ENCODE measurements around the gene GFER.

Gene GFER

DNA sequence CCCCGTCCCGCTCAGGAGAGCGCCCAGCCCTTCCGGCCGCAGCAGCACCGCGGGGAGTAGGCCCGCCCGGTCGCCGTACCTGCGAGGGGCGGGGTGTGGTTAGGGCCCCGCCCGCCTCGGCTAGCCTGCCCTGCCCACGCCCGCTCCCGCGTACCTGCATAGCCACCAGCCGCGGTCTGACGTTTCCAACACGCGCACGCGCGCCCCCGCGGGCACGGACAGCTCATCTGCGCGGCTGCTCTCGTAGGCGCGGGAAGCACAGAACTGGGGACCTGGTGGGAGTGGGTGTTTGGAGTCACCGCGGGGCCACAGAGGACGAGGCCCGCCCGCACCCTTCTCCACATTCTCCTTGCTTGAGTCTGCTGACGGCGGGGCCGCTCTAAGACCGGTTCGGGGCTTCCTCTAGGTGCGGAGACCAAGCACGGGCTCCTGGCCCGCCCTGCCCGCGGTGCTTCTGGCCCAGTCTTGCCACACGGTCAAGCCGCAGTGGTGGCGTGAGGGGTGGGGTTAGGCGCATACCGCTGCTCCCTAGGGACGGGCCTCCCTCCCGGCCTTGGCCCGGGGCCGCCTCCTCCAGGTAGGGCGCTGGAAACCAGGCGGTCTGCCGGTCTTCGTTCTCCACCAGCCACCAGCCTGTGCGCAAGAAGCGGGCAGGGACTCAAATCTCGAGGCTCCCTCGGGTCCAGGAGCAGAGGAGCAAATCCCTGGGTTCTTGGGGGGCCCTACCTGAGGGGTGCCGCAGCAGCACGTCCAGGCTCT, 4.5 kb upstream of the GFER start:
- Histone ChIP-seq H3K27ac (ENCODE audit: low read depth, low read length) (no peak overlapping the region), H2BK12ac (ENCODE audit: low read length) (no peak overlapping the region), H2BK120ac (ENCODE audit: insufficient read depth, low read length, poor library complexity) (peak overlapping the region; percentile 43), H2AK5ac (ENCODE audit: low read length) (no peak overlapping the region), H3K36me3 (ENCODE audit: control insufficient read depth in 1 of 2, insufficient read depth in 2 of 2, low read length in 2 of 2) (peaks cover 40 to 41% of the 10 kb centered on the region in 2 experiments), H3K23ac (ENCODE audit: low read length) (no peak overlapping the region), H4K12ac (ENCODE audit: low read depth, low read length) (peak overlapping the region; percentile 15), H3K4ac (ENCODE audit: low read depth, low read length) (no peak overlapping the region), H4K8ac (ENCODE audit: low read depth, low read length) (peak overlapping the region; percentile 20), H3K4me3 (ENCODE audit: low read depth, low read length) (peak overlapping the region; percentile 48), H2AFZ (ENCODE audit: insufficient read depth, low read length, poor library complexity) (peak overlapping the region; percentile 13), H3K18ac (ENCODE audit: low read length) (peak overlapping the region; percentile 17), H4K91ac (ENCODE audit: low read depth, low read length) (peak overlapping the region; percentile 23), H3K27me3 (ENCODE audit: insufficient read depth, low read length) (peaks cover 37% of the 10 kb centered on the region), H3K79me1 (ENCODE audit: low read length) (peaks cover 6% of the 10 kb centered on the region), H3K9me3 (ENCODE audit: insufficient read depth, low read depth, low read length) (peaks cover 8% of the 10 kb centered on the region), H3K79me2 (ENCODE audit: control insufficient read depth, insufficient read depth, low read length, poor library complexity) (peaks cover under 1% of the 10 kb centered on the region), H3K4me1 (ENCODE audit: control insufficient read depth in 1 of 2, insufficient read depth in 2 of 2, low read length in 2 of 2) (peaks cover 10 to 17% of the 10 kb centered on the region in 2 experiments), H3K4me2 (ENCODE audit: low read length) (peak overlapping the region; percentile 66), H3K9ac (ENCODE audit: low read length) (no peak overlapping the region), H2BK5ac (ENCODE audit: low read depth, low read length, poor library complexity) (no peak overlapping the region), H3K14ac (ENCODE audit: low read length) (peak overlapping the region; percentile 13)
- WGBS (ENCODE audit: extremely low coverage, insufficient coverage, insufficient read length): no CpG with 5 or more reads among the region's 70 CpGs
- DNase-seq: peak; percentile 95

DNA sequence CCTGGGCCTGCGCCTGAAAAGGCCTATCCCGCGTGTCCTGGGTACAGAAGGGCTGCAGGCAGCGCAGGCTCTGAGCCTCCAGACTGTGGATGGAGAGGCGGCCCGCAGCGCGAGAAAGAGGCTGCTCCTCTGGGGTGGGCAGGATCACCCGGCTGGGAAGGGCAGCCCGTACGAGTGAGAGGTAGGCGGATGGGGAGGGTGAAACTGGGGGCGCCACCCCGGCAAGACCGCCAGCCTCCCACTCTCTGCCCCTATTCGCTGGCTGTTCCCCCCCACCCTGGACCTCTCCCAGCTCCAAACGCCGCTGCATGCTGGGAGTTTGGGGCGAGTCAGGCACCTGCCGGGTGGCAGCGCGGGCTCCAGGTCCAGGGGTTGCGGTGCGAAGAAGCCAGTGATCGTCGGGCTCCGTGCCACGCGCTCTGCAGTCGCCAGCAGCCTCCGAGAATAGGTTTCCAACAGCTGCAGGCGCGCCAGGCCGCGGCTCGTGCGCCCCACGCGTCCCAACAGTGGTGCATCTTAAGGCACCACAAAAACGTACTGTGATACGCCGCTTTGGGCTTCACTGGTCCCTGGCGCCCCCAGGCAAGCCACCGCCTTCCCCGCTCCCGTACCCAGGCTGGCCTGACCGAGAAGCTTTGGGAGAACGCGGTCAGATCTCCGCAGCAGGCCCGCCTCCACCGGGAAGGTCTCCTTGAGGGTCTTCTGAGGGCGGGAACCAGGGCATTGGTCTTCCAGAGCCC, 3.8 kb upstream of the GFER start:
- H3K9me3 ChIP-seq (ENCODE audit: insufficient read depth, low read depth, low read length): peaks cover 8% of the 10 kb centered on the region
- H3K36me3 ChIP-seq (ENCODE audit: control insufficient read depth in 1 of 2, insufficient read depth in 2 of 2, low read length in 2 of 2): peaks cover 33% of the 10 kb centered on the region in 2 experiments
- H3K4me2 ChIP-seq (ENCODE audit: low read length): peak overlapping the region; percentile 66
- H2BK120ac ChIP-seq (ENCODE audit: insufficient read depth, low read length, poor library complexity): no peak overlapping the region
- no peak overlapping the region for H2BK5ac ChIP-seq (ENCODE audit: low read depth, low read length, poor library complexity)
- no peak overlapping the region for H4K8ac ChIP-seq (ENCODE audit: low read depth, low read length)
- no peak overlapping the region for H2AFZ ChIP-seq (ENCODE audit: insufficient read depth, low read length, poor library complexity)
- peaks cover 2% of the 10 kb centered on the region for H3K79me2 ChIP-seq (ENCODE audit: control insufficient read depth, insufficient read depth, low read length, poor library complexity)
- no peak overlapping the region for H3K9ac ChIP-seq (ENCODE audit: low read length)
- no peak overlapping the region for H3K14ac ChIP-seq (ENCODE audit: low read length)
- H3K23ac ChIP-seq (ENCODE audit: low read length): no peak overlapping the region
- H2BK12ac ChIP-seq (ENCODE audit: low read length): no peak overlapping the region
- H3K4me3 ChIP-seq (ENCODE audit: low read depth, low read length): no peak overlapping the region
- no peak overlapping the region for H3K18ac ChIP-seq (ENCODE audit: low read length)
- H3K4me1 ChIP-seq (ENCODE audit: control insufficient read depth in 1 of 2, insufficient read depth in 2 of 2, low read length in 2 of 2): peaks cover 15 to 22% of the 10 kb centered on the region in 2 experiments
- H3K27me3 ChIP-seq (ENCODE audit: insufficient read depth, low read length): peaks cover 37% of the 10 kb centered on the region
- H4K91ac ChIP-seq (ENCODE audit: low read depth, low read length): no peak overlapping the region
- no peak overlapping the region for H4K12ac ChIP-seq (ENCODE audit: low read depth, low read length)
- H3K4ac ChIP-seq (ENCODE audit: low read depth, low read length): no peak overlapping the region
- peak in 1 of 2 donors; percentile 42 for DNase-seq
- peaks cover 8% of the 10 kb centered on the region for H3K79me1 ChIP-seq (ENCODE audit: low read length)
- WGBS (ENCODE audit: extremely low coverage, insufficient coverage, insufficient read length): no CpG with 5 or more reads among the region's 53 CpGs
- no peak overlapping the region for H3K27ac ChIP-seq (ENCODE audit: low read depth, low read length)
- no peak overlapping the region for H2AK5ac ChIP-seq (ENCODE audit: low read length)

DNA sequence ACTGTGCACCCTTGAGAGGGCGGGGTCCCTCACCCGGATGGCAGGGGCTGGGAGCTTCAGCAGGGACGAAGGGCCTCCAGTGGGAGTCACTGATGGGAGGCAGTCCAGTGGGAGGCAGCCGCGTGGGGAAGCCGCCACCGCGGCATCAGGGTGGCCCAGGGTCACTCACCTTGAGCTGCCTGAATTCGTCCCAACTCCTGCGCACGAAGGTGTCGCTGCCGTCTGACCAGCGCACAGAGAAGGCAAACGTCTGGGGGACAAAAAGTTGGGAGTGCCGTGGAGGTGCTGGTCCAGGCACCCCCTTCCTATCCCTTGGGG, 3.3 kb upstream of the GFER start:
- Histone ChIP-seq H3K27me3 (ENCODE audit: insufficient read depth, low read length) (peaks cover 37% of the 10 kb centered on the region), H3K18ac (ENCODE audit: low read length) (no peak overlapping the region), H3K9ac (ENCODE audit: low read length) (no peak overlapping the region), H2AK5ac (ENCODE audit: low read length) (no peak overlapping the region), H3K4me3 (ENCODE audit: low read depth, low read length) (no peak overlapping the region), H3K27ac (ENCODE audit: low read depth, low read length) (no peak overlapping the region), H3K79me1 (ENCODE audit: low read length) (peaks cover 8% of the 10 kb centered on the region), H3K4me2 (ENCODE audit: low read length) (no peak overlapping the region), H2BK120ac (ENCODE audit: insufficient read depth, low read length, poor library complexity) (no peak overlapping the region), H3K23ac (ENCODE audit: low read length) (no peak overlapping the region), H4K12ac (ENCODE audit: low read depth, low read length) (no peak overlapping the region), H3K4ac (ENCODE audit: low read depth, low read length) (no peak overlapping the region), H3K36me3 (ENCODE audit: control insufficient read depth in 1 of 2, insufficient read depth in 2 of 2, low read length in 2 of 2) (peaks cover 33% of the 10 kb centered on the region in 2 experiments), H4K8ac (ENCODE audit: low read depth, low read length) (no peak overlapping the region), H2BK5ac (ENCODE audit: low read depth, low read length, poor library complexity) (no peak overlapping the region), H2BK12ac (ENCODE audit: low read length) (no peak overlapping the region), H2AFZ (ENCODE audit: insufficient read depth, low read length, poor library complexity) (no peak overlapping the region), H3K79me2 (ENCODE audit: control insufficient read depth, insufficient read depth, low read length, poor library complexity) (peaks cover 2% of the 10 kb centered on the region), H3K4me1 (ENCODE audit: control insufficient read depth in 1 of 2, insufficient read depth in 2 of 2, low read length in 2 of 2) (peaks cover 18 to 25% of the 10 kb centered on the region in 2 experiments), H4K91ac (ENCODE audit: low read depth, low read length) (no peak overlapping the region), H3K14ac (ENCODE audit: low read length) (no peak overlapping the region), H3K9me3 (ENCODE audit: insufficient read depth, low read depth, low read length) (peaks cover 8% of the 10 kb centered on the region)
- no CpG with 5 or more reads among the region's 16 CpGs for WGBS (ENCODE audit: extremely low coverage, insufficient coverage, insufficient read length)
- DNase-seq: no peak

DNA sequence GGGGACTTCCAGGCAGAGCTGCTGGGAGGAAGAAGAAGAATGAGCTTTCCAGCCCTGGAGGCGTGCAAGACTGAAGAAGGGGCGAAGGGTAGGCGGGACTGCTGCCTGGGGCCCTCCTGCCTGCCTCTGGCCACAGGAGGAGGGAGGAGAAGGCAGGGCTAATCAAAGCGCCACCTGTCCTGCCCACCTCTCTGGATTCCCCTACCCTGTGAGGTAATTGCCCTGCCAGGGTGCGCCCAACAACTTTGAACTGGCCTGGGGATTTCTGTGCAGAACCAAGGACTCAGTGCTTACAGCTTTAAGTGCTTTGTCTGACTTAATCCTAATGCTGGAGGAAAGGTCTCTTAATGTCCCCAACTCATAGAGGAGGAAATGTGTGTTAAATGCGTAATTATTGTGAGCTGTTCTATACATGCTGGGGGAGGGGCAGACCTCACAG, 2.6 kb upstream of the GFER start, which contains the start of gene NOXO1:
Gene NOXO1, minus strand, starts transcription at position 72 of the 439 bp plus-strand sequence. CDS start 290 bp downstream, outside the sequence.
- no peak within 1 kb of the TSS for H3K4me3 ChIP-seq (ENCODE audit: low read depth, low read length)
- DNase-seq: no peak
- no peak within 1 kb of the TSS for H2BK5ac ChIP-seq (ENCODE audit: low read depth, low read length, poor library complexity)
- no peak within 1 kb of the TSS for H2BK12ac ChIP-seq (ENCODE audit: low read length)
- H3K4ac ChIP-seq (ENCODE audit: low read depth, low read length): no peak within 1 kb of the TSS
- peaks cover 18 to 25% of the 10 kb centered on the region in 2 experiments for H3K4me1 ChIP-seq (ENCODE audit: control insufficient read depth in 1 of 2, insufficient read depth in 2 of 2, low read length in 2 of 2)
- H4K8ac ChIP-seq (ENCODE audit: low read depth, low read length): no peak within 1 kb of the TSS
- H3K9me3 ChIP-seq (ENCODE audit: insufficient read depth, low read depth, low read length): peaks cover 8% of the 10 kb centered on the region
- H4K91ac ChIP-seq (ENCODE audit: low read depth, low read length): no peak within 1 kb of the TSS
- no peak within 1 kb of the TSS for H2AFZ ChIP-seq (ENCODE audit: insufficient read depth, low read length, poor library complexity)
- H3K9ac ChIP-seq (ENCODE audit: low read length): no peak within 1 kb of the TSS
- H2AK5ac ChIP-seq (ENCODE audit: low read length): no peak within 1 kb of the TSS
- H3K79me1 ChIP-seq (ENCODE audit: low read length): peaks cover 8% of the 10 kb centered on the region
- H3K4me2 ChIP-seq (ENCODE audit: low read length): no peak within 1 kb of the TSS
- H3K36me3 ChIP-seq (ENCODE audit: control insufficient read depth in 1 of 2, insufficient read depth in 2 of 2, low read length in 2 of 2): peaks cover 33 to 34% of the 10 kb centered on the region in 2 experiments
- peaks cover 2% of the 10 kb centered on the region for H3K79me2 ChIP-seq (ENCODE audit: control insufficient read depth, insufficient read depth, low read length, poor library complexity)
- H3K23ac ChIP-seq (ENCODE audit: low read length): no peak within 1 kb of the TSS
- no CpG with 5 or more reads among the region's 6 CpGs for WGBS (ENCODE audit: extremely low coverage, insufficient coverage, insufficient read length)
- no peak within 1 kb of the TSS for H3K27ac ChIP-seq (ENCODE audit: low read depth, low read length)
- H4K12ac ChIP-seq (ENCODE audit: low read depth, low read length): no peak within 1 kb of the TSS
- H3K18ac ChIP-seq (ENCODE audit: low read length): no peak within 1 kb of the TSS
- H3K14ac ChIP-seq (ENCODE audit: low read length): no peak within 1 kb of the TSS
- peaks cover 37% of the 10 kb centered on the region for H3K27me3 ChIP-seq (ENCODE audit: insufficient read depth, low read length)
- no peak within 1 kb of the TSS for H2BK120ac ChIP-seq (ENCODE audit: insufficient read depth, low read length, poor library complexity)
